ENCODE measurements around the gene CYSRT1.

CYSRT1 gene

GRCh38 chr9:137223078-137223970, 1.6 kb upstream of the CYSRT1 start:
- peak; percentile 96 to 98 for DNase-seq (ENCODE audit: low read depth in 1 of 2, low spot score in 1 of 2)

- DNase-seq (ENCODE audit: low read depth in 1 of 2, low spot score in 1 of 2) = no peak
Observed at GRCh38 chr9:137225699-137226331, 841 bp downstream of the CYSRT1 start.

- DNase-seq (ENCODE audit: low read depth in 1 of 2, low spot score in 1 of 2) = no peak
Observed at GRCh38 chr9:137226338-137227053, 1.5 kb downstream of the CYSRT1 start.

- peak; percentile 70 to 72 for DNase-seq (ENCODE audit: low read depth in 1 of 2, low spot score in 1 of 2)
Observed at GRCh38 chr9:137227054-137227852, 2.3 kb downstream of the CYSRT1 start, which contains the start of gene RNF224. Gene RNF224, plus strand, starts transcription at chr9:137227502. Its CDS starts 834 bp downstream, at chr9:137228336.

- DNase-seq (ENCODE audit: low read depth in 1 of 2, low spot score in 1 of 2) = no peak
Observed at GRCh38 chr9:137227853-137228505, 3.0 kb downstream of the CYSRT1 start.

GRCh38 chr9:137228506-137228967, 3.6 kb downstream of the CYSRT1 start:
- no peak for DNase-seq (ENCODE audit: low read depth in 1 of 2, low spot score in 1 of 2)

GRCh38 chr9:137228968-137229896, 4.3 kb downstream of the CYSRT1 start:
- no peak for DNase-seq (ENCODE audit: low read depth in 1 of 2, low spot score in 1 of 2)

GRCh38 chr9:137229903-137230704, 5.1 kb downstream of the CYSRT1 start:
- DNase-seq (ENCODE audit: low read depth in 1 of 2, low spot score in 1 of 2) = no peak

GRCh38 chr9:137230705-137231371, 5.9 kb downstream of the CYSRT1 start, which contains the start of gene SLC34A3:
Gene SLC34A3, plus strand, starts transcription at chr9:137230901. Its CDS starts 802 bp downstream, at chr9:137231703.
- DNase-seq (ENCODE audit: low read depth in 1 of 2, low spot score in 1 of 2) = no peak

- no peak for DNase-seq (ENCODE audit: low read depth in 1 of 2, low spot score in 1 of 2)
Observed at GRCh38 chr9:137231372-137232039, 6.5 kb downstream of the CYSRT1 start.

- no peak for DNase-seq (ENCODE audit: low read depth in 1 of 2, low spot score in 1 of 2)
Observed at GRCh38 chr9:137232101-137232500, 7.1 kb downstream of the CYSRT1 start.

GRCh38 chr9:137232510-137232909, 7.5 kb downstream of the CYSRT1 start:
- no peak for DNase-seq (ENCODE audit: low read depth in 1 of 2, low spot score in 1 of 2)

- no peak for DNase-seq (ENCODE audit: low read depth in 1 of 2, low spot score in 1 of 2)
Observed at GRCh38 chr9:137233143-137233980, 8.4 kb downstream of the CYSRT1 start.

- no peak for DNase-seq (ENCODE audit: low read depth in 1 of 2, low spot score in 1 of 2)
Observed at GRCh38 chr9:137234055-137234697, 9.2 kb downstream of the CYSRT1 start.

- no peak for DNase-seq (ENCODE audit: low read depth in 1 of 2, low spot score in 1 of 2)
Observed at GRCh38 chr9:137234758-137235423, 9.9 kb downstream of the CYSRT1 start.

All from stimulated activated CD4-positive, alpha-beta T cell treated with anti-CD3 and anti-CD28 coated beads, Interleukin-15, amount 100 ng/mL, for 1 hour (primary cell).